ENCODE measurements around the gene GUCY2D.
"Not testable (repeated sequence)": the region's sequence is repeated elsewhere in the genome, so short reads cannot be mapped to it uniquely, and the experiment has no call there.

GUCY2D gene

DNA sequence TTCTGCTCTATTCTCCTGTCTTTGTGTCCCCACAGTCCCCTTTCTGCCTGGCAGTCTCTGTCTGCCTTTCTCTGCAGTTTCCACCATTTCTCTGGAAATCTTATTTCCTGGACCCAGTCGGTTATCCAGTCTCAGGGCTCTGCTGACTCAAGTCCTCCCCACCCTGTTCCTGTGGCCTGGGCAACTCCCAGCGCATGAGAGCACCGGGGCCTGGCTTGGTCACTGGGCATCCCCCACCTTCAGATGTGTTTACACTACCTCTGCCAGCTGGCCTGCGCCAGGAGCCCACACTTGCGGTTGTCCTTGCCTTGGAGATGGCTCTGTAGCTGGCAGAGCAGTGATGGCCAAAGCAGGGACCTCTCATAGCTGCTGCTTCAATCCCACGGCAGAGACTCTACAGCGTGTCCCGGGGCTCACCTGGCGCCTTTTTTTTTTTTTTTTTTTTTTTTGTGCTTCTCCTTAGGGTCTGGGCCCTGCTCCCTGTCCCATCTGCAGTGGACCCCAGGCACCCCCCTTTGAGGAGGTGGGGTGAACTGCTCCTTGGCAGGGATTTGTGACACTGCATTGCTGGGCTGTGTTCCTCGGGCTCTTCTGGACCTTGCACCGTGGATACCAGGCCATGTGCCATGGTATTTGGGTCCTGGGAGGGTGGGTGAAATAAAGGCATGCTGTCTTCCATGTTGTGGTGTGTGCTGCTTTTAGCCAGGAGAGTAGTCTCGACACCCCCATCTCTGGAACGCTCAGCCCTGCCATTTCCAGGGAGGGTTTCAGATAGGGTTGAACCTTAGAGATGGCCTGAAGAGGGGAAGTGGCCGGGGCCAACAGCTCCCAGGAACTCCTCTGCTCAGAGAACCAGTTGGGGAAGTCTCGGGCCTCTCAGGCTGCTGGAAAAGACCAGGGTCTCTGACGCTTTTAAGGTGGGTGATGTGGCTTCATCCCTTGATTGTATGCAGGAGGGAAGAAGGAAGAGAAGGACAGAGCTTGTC is 17.5 kb downstream of the GUCY2D start:
- DNase-seq (ENCODE audit: low read depth), result no peak
- in situ Hi-C loops (cut with HindIII; ENCODE audit: low sequenced_read_pairs), result loop anchor here (5.0 kb wide), 1 partner anchor 37 kb away; no protein-coding TSS in a partner anchor
- no peak overlapping the region for H3K4me3 ChIP-seq (ENCODE audit: low read depth, low read length)
- TF ChIP-seq CTCF (IDR thresholded peaks at IDR 0.05; ENCODE audit: low read depth, low read length, missing control alignments), result no peak

- DNase-seq (ENCODE audit: low read depth), result no peak
- in situ Hi-C loops (cut with HindIII; ENCODE audit: low sequenced_read_pairs), result no loop called here
- no peak overlapping the region for H3K4me3 ChIP-seq (ENCODE audit: low read depth, low read length)
- TF ChIP-seq CTCF (IDR thresholded peaks at IDR 0.05; ENCODE audit: low read depth, low read length, missing control alignments), result no peak
These were observed 18.6 kb downstream of the GUCY2D start for GRCh38 chr17:8020776-8021564.

DNA sequence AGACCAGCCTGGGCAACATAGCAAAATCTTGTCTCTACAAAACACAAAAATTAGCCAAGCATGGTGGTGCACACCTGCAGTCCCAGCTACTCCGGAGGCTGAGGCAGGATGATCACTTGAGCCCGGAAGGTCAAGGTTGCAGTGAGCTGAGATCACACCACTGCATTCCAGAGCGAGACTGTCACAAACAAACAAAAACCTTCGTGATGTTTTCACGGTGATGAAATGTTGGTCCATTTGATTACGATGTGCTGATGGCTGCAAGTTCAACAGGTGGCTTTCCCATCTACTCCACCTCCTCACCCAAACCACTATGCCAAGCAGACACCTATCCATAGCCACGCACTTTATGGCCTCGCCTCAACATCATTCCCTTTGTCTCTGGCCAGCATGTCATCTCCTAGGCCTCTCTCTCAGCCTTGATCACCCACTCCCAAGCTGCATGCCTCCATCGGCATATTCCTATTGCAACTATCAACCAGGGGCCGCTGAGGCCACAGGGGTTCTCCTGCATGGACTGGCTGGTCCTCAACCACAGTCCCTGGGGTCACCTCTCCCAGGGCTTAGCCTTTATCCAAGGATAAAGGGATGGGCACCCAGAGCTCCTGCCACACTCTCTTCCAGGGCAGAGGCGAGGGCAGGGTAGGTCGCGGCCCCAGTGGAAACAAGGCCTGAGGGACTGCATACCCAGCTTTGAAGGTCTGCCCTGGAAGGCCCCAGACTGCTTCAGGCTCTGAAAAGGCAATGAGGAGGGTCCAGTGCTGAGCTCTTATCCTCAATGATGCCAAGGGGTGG is 19.3 kb downstream of the GUCY2D start:
- no peak for TF ChIP-seq CTCF (IDR thresholded peaks at IDR 0.05; ENCODE audit: low read depth, low read length, missing control alignments)
- in situ Hi-C loops (cut with HindIII; ENCODE audit: low sequenced_read_pairs), result no loop called here
- no peak overlapping the region for H3K4me3 ChIP-seq (ENCODE audit: low read depth, low read length)
- no peak for DNase-seq (ENCODE audit: low read depth)

DNA sequence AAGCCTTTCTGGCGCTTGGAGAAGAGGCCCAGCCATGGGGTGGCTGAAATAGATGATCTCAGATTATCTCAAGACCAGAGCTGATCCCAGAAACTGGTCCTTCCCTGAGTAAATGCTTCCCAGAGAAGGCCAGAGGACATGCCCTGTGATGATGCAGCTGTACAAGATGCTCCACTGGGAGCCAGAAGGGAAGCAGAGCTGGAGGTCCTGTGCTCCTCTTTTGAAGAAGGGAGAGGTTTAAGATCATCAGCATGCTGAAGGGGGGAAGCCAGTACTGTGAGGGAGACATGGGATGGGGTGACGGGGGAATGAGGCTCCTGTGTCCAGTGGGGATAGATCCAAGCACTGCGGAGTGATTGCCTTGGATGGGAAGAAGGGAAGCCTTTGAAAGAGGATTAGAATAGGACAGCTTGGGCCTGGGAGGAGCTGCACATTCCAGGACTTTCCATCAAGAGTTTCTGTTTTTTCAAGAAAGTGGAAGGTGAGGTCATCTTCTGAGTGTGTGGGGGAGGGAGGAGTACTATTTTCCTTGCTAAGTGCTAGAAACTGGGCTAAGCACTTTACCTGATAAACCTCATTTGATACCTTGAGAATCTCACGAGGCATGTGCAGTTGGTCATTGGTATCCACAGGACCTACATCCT is 20.1 kb downstream of the GUCY2D start:
- no peak for DNase-seq (ENCODE audit: low read depth)
- in situ Hi-C loops (cut with HindIII; ENCODE audit: low sequenced_read_pairs), result no loop called here
- no peak overlapping the region for H3K4me3 ChIP-seq (ENCODE audit: low read depth, low read length)
- no peak for TF ChIP-seq CTCF (IDR thresholded peaks at IDR 0.05; ENCODE audit: low read depth, low read length, missing control alignments)

DNA sequence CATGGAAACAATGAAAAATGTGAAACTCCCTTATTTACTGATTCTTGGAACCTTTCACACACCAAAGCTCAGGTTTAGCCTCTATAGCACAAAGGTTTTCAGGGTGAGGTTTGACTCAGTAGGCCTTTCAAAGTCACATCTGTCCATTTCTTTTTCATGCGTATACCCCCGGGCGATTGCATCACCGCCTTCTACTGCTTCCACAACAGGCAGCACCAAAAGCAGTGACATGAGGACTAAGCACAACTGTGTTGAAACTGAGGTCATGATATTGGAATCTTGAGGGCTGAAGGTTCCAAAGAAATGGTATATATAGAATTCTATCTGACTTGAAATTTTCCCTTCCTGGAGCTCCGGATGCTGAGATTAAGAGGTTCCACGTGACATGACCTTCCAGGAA is 21.7 kb downstream of the GUCY2D start:
- H3K4me3 ChIP-seq (ENCODE audit: low read depth, low read length); DNase-seq (ENCODE audit: low read depth); in situ Hi-C loops (cut with HindIII; ENCODE audit: low sequenced_read_pairs): not testable (repeated sequence)

- no peak overlapping the region for H3K4me3 ChIP-seq (ENCODE audit: low read depth, low read length)
- no peak for DNase-seq (ENCODE audit: low read depth)
- in situ Hi-C loops (cut with HindIII; ENCODE audit: low sequenced_read_pairs), result no loop called here
- no peak for TF ChIP-seq CTCF (IDR thresholded peaks at IDR 0.05; ENCODE audit: low read depth, low read length, missing control alignments)
These were observed 22.9 kb downstream of the GUCY2D start for GRCh38 chr17:8025176-8025911.

Data from astrocyte of the cerebellum (primary cell).